Right ventricle myocardium superior (tissue), 1 donor: ENCODE data around the gene ACTN1. TPM values are rescaled to one million over a fixed set of nuclear protein-coding genes. Genes with fewer than 3 reads are reported as not detected.
"Not testable (repeated sequence)": the region's sequence is repeated elsewhere in the genome, so short reads cannot be mapped to it uniquely, and the experiment has no call there.

ENCODE experiments used
- ATAC-seq: fragments of 200-7000 bp; cut with Tn5 transposase; one replicate; pipeline ENCODE4 v1.9.1; 2020; ENCODE audit warnings: mild to moderate bottlenecking; ENCODE audit not compliant: poor library complexity
- DNase-seq: peaks from one replicate; pipeline ENCODE4 v3.0.0-alpha.2; 2020
- intact Hi-C: fragments of 100-400 bp; cut with DNase I; formaldehyde crosslinking; loops from one replicate; pipeline ENCODE4 v1.11.2; 2022
- total RNA-seq: library from RNA; stranded (reverse); fragmentation: NEBNext Ultra II Directional; extraction: Animal tissue kit (Norgen Biotek cat#: 25700); gene quantifications from one replicate; pipeline ENCODE4 v1.2.1, GENCODE V29; 2021
- donor health status: DM: no; HTN: yes; CAD: no; lungs with severe emphysema.

Gene ACTN1
- total RNA-seq, 1 donor from 2014 or later: 92.5 TPM

DNA sequence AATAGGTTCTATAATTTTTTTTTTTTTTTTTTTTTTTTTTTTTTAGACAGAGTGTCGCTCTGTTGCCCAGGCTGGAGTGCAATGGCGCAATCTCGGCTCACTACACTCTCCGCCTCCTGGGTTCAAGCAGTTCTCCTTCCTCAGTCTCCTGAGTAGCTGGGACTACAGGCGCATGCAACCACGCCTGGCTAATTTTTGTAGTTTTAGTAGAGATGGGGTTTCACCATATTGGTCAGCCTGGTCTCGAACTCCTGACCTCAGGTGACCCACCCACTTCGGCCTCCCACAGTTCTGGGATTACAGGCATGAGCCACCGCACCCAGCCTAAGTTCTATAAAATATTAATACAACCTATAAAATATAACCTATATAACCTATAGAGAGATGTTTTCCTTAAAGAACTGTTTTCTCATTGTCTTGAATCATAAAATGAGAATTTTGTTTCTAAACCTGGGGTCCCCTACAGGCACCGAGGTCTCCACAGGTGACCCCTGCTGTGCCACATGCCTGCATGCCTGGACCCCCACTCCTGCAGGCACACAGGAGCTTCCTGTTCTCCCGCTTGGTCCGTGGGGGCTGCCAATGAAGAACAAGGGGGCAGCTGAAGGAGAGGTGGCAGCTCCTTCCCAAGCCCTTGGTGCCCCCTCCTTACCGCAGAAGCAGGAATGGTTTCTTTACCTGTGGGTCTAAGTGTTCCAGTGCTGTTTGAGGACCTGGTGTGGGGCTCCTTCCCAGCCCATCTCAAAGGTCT, 115.3 kb downstream of the ACTN1 start:
- DNase-seq (no peak), ATAC-seq (no peak)
- intact Hi-C loops: loop anchor here (1.0 to 5.0 kb wide), 2 partner anchors 198 to 244 kb away; no protein-coding TSS in a partner anchor

DNA sequence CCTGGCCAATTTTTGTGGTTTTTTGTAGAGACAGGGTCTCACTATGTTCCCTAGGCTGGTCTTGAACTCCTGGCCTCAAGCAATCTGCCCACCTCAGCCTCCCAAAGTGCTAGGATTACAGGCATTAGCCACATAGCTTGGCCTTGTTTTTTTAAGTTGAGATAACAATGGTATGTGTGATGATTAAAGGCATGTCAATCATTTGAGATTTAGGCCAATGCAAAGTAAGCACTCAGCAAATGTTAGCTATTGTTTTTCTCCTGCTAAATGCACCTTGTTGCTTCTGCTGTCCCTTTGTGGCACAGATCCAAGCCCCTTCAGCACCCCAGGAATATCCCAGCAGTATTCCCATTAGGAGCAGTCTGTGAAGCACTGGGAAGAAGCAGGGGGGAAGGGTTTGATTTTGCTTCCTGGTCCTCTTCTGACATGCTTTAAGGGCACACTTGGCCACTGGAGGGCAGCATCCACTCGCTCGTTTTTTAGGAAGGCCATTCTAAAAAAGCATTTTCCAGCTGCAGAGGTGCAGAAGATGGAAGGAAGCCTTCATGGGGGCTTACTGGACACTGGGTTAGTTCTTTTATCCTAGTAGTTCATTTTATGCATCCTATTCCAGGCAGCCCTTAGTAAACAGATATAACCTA, 116.0 kb downstream of the ACTN1 start:
- peak; percentile 88 for DNase-seq
- ATAC-seq: peak; percentile 90
- intact Hi-C loops: loop anchor here (1.0 to 5.0 kb wide), 2 partner anchors 198 to 244 kb away; no protein-coding TSS in a partner anchor

DNA sequence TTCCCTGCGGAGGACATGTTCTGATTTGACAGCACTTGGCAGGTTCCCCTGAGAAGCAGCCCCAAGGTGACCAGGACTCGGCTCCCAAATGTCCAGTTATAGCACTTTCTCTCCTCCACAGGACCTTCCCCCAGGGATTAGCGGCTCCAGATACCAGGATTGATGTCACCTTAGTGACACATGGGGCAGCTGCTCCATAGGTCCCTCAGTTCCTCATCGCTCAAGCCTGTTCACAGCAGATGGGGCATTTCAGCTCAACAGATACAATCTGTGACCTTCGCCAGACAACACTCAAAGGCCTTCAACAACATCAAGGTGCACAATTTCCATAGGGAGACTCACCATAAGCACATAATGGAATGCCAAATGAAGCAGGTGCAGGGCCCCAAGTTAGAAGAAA, 118.3 kb downstream of the ACTN1 start:
- ATAC-seq (no peak), DNase-seq (no peak)
- intact Hi-C loops: loop anchor here (5.0 kb wide), 1 partner anchor 247 kb away; no protein-coding TSS in a partner anchor

DNA sequence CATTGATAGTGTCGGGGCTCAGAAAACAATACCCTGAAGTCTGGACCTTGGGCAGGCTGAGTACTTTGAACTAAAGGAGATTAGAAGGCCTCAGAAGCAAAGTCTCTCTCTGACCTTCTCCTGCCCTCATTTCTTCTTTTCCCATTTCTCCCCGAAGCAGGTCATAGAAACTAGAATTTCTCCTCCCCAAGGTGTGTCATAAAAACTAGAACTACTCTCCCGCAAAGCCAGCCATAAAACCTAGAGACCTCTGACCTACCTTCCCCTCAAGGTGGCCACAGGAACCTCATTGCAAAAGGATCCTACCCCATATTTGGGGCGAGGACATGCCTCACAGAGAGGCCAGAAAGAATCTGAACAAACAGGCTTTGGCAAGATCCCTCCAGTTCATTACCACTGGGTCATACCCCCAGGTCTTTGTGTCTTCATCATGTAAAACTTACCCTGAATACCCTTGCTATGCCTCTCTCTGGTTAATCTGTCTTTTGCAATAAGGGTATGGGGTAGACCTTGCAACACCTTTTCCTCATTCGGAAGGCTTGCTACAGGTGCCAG, 121.5 kb downstream of the ACTN1 start:
- intact Hi-C loops: no loop called here
- no peak for DNase-seq
- ATAC-seq: no peak

DNA sequence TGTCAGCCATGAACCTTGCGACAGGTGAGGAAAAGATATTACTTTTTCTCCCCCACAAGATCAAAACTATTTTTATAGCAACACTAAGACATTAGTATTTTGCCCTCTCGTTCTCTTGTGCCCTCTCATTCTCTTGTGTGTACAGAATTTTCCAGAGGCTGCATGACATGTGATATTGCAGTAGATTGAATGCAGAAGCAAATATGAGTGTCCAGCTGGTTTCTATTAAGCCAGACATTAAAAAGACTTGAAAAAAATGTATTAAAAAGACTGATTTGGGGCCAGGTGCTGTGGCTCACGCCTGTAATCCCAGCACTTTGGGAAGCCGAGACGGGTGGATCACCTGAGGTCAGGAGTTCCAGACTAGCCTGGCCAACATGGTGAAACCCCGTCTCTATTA, 122.5 kb downstream of the ACTN1 start:
- DNase-seq (no peak), ATAC-seq (no peak)
- intact Hi-C loops: no loop called here

DNA sequence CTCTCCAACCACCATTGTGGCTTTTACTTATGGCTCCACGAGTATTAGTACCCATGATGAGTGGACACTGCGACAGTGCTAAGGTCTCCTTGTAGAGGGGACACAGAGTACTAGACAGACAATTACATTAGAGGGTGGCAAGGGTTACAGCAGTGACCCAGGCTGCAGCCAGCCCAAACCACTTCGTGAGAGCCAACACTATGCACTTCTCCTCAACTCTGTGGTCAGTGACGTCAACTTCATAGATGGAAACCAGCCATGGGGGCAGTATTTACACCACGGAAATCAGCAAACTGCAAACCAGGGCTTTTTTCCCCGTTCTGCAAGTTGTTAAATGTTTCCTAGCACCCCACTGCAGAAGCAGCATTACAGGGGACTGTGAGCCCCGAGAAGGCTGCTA, 124.7 kb downstream of the ACTN1 start:
- intact Hi-C loops: no loop called here
- ATAC-seq: no peak
- DNase-seq: no peak

DNA sequence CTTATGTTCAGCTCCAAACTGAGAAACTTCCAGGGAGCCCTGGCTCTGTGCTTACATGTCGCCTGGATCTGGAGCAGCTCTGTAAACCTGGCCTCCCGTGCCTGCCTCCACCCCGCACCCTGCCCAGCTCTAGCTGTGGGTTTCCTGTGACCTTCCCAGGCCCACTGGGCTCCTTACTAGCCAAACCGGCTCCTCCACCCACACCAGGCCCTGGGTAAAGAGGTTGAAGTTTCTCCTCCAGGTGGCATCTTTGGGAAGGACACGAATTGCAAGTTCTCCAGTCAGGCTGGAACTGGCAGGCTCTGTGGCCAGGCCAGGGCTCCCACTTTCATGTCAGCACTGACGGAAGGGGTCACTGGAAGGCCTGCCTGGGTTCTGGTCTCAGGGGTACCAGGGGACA, 125.4 kb downstream of the ACTN1 start:
- ATAC-seq (no peak), DNase-seq (no peak)
- intact Hi-C loops: no loop called here

DNA sequence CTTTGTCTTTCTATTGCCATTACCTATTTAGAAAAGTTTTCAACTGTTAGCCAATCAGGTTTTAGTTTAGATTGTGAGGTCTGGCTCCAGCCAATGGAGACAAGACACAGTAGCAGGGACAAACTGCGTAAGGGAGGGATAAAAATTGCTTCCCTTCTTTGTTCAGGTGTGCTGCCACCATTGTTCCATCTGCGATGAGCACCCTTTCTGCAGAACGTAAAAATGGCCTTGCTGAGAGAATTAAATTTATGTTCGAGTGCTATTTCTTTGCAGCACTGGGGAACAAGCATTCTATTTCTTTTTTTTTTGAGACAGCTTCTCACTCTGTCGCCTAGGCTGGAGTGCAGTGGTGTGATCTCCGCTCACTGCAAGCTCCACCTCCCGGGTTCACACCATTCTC, 126.6 kb downstream of the ACTN1 start:
- DNase-seq, ATAC-seq, intact Hi-C loops: not testable (repeated sequence)

DNA sequence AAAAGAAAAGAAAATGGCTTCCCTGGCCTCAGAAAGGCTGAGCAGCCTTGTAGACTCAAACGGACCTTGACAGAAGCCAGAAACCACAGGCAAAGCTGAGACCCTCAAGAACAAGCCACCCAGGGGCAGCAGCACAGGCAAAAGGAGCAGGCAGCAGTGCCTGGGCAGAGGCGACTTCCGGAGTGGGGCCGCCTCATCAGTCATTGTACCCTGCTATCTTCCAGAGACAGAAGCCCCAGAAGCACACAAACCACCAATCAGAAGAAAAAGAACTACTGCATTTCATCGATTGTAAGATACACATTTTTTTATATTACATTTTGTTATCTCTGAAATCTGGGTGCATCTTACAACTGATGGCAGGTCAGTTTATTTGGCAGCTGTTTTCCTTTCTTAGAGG, 128.0 kb downstream of the ACTN1 start:
- intact Hi-C loops: no loop called here
- ATAC-seq (no peak), DNase-seq (no peak)

DNA sequence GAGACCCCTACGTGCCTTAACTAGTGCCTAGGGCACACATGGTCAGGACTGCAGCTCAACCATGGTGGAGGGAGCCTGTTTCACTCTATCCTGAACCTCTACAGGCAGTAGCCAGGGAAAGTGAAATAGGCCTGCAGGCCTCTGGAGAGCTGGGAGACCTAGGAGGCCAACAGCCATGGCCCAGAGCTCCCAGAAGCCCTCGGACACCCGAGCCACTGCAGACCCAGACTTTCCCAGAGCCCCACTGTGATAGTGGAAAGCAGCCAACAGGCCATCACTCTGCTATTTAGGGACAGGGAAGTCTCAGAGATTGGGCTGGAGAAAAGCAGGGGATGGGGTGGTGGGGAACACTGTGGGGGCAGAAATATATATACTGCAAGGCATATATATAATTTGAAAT, 129.7 kb downstream of the ACTN1 start:
- peak; percentile 36 for ATAC-seq
- no peak for DNase-seq
- intact Hi-C loops: no loop called here

DNA sequence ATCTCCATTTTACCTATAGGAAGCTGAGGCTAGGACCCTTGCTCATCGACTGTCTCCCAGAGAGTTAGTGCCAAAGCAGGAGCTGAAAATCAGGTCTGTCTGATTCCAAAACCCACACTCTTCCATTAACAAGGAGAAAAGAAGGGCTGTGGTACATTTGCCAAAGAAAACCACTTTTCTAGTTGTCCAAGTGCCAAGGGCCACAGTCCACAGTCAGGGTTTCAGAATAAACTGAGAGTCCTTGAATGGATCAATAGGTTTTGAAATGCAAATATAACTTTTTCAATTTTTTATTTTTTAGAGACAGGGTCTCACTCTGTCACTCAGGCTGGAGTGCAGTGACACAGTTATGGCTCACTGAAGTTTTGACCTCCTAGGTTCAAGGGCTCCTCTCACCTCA, 130.8 kb downstream of the ACTN1 start:
- intact Hi-C loops: no loop called here
- ATAC-seq (no peak), DNase-seq (no peak)

DNA sequence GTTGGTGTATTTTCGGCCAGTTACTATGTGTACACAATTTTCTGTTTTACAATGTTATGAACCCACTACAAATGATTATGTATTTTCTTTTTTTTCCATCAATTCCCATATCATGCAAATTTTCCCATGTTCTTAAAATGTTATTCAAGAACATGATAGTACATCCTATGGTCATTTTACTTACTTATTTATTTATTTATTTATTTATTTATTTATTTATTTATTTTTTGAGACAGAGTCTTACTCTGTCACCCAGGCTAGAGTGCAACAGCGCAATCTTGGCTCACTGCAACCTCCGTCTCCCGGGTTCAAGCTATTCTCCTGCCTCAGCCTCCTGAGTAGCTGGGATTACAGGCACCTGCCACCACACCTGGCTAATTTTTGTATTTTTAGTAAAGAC, 131.5 kb downstream of the ACTN1 start:
- intact Hi-C loops, ATAC-seq, DNase-seq: not testable (repeated sequence)

DNA sequence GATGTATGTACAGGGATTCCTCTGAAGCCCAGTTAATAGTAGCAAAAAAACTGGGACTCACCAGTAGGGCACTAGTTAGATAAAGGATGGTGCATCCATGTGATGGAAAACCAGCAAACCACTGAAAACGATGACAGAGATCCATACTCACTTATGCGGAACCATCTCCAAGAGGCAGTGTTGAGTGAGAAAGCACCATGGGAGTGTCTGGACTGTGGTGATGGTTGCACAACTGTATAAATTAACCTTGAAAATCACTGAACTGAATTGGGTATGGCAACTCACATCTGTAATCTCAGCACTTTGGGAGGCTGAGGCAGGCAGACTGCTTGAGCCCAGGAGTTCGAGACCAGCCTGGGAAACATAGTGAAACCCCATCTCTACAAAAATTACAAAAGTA, 132.6 kb downstream of the ACTN1 start:
- ATAC-seq (no peak), DNase-seq (no peak)
- intact Hi-C loops: no loop called here

DNA sequence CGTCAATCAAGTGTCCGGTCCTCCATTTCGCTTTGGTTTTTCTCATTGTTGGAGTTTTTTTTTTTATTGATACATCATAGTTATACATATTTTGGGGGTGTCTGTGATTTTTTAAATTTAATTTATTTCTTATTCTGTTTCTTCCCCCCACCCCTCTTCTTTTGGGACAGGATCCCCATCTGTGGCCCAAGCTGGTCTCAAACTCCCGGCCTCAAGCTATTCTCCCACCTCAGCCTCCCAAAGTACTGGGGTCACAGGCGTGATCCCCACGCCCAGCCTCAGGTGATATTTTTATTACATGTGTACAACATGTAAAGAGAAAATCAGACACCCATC, 134.9 kb downstream of the ACTN1 start:
- no peak for ATAC-seq
- DNase-seq: no peak
- intact Hi-C loops: no loop called here

DNA sequence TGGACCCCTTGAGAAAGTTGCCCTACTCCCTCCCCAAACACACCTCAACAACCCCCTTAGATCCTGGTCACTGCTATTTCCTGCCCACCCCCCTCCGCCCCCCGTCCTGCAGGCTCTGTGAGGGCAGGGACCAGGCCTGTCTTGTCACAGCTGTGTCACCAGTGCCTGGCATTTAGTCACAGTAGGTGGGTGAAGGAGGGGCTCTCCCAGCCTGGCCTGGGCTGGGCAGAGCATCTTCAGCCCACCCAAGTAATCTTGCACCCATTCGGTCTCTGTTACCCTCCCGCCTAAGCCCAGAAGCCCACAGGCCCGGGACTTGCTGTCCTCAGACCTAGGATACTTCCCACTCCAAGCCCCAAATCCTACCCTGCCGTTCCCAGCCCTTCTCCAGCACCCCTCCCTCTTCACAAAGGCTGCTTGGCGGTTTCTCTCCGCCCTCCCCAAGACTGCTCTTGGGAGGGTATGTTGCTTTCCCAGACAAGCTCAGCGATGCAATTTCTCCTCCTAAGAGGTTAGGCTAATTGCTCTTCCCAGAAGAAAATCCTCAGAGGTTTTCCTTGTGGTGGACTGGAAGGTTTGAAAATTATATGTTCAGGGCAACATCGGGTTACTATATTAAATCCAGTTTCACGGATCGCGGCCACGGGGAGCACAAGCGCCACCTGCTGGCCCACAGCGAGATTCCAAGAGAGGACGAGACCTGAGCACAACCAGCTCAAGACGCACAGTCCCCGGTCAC, 135.5 kb downstream of the ACTN1 start:
- intact Hi-C loops: no loop called here
- ATAC-seq: peak; percentile 90

DNA sequence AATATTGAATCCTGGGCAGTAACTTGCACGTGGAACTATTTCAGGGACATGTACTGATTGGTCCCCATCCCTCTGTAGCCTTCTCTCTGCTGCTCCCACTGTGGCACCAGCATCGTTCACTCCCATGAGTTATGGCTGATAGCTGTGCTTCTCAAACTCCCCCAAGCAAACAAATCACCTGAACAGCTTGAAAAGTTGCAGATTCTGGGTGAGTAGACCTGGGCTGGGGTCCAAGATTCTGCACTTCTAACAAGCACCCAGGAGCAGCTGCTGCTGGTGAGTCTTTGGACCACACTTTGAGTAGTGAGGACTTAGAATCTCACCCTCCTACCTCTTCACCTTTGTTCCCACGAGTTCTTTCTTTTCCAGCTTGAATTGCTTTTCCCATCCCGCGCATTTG, 136.8 kb downstream of the ACTN1 start:
- DNase-seq (no peak), ATAC-seq (no peak)
- intact Hi-C loops: no loop called here

More for the DNA sequence above, 135.5 kb downstream of the ACTN1 start:
- peak; percentile 90 for DNase-seq

DNA sequence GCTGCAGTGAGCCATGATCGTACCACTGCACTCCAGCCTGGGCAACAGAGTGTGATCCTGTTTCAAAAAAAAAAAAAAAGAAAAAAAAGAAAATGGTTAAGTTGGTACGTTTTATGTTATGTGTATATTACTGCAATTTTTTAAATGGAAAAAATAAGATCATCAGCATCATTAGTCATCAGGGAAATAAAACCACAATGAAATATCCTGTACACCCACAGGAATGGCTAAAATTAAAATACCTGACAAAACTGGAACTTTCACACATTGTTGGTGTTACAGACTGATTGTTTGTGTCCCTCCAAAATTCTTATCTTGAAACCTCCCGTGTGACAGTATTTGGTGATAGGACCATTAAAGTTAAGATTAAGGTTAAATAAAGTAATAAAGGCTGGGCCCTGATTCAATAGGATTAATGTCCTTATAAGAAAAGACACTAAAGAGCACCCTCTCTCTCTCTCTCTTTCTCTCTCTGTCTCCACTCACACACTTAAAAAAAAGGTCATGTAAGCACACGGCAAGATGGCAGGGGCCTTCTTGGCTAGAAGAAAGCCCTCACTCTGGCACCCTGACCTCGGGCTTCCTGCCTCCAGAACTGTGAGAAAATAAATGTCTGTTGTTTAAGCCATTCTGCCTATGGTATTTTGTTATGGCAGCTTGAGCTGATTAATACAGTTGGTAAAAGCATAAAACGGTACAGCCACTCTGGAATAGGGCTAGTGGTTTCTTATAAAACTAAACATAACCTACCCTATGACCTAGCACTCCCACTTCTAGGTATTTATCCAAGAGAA, 137.9 kb downstream of the ACTN1 start:
- ATAC-seq (no peak), DNase-seq (no peak)
- intact Hi-C loops: no loop called here

DNA sequence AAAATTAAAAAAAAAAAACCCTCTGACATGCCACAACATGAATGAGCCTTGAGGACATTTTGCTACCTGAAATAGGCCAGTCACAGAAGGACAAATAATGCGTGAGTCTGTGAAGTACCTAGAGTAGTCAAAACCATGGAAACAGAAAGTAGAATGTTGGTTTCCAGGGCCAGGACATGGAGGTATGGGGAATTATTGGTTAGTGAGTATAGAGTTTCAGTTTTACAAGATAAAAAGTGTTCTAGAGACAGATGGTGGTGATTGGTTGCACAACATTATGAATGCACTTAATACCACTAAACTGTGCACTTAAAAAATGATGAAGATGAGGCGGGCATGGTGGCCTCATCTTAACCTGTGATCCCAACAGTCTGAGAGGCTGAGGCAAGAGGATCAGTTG, 138.6 kb downstream of the ACTN1 start:
- intact Hi-C loops: no loop called here
- ATAC-seq: no peak
- DNase-seq: no peak

DNA sequence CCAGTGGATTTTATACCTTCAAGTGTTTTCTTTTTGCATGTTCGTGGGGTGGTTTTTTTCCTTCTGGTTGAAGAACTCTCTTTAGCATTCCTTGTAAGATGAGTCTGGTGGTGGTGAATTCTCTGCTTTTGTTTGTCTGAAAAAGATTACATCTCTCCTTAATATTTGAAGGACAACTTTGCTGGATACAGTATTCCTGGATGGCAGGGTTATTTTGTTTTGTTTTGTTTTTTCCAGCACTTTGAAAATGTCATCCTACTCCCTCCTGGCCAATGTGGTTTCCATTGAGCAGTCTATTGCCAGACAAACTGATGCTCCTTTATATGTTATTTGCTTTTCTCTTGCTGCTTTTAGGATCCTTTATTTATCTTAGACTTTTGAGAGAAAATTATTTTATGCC, 143.0 kb downstream of the ACTN1 start:
- no peak for DNase-seq
- intact Hi-C loops: no loop called here
- ATAC-seq: no peak
